ENCODE data around the gene ARNT2. TPM values are rescaled to one million over a fixed set of nuclear protein-coding genes. Genes with fewer than 3 reads are reported as not detected.

Gene ARNT2
- total and polyA plus RNA-seq, 2 experiments from 2014 or later, result 3.9 to 5.3 TPM

GRCh38 chr15:80439140-80439539 lies 35.0 kb downstream of the ARNT2 start:
- Histone ChIP-seq H4K20me1 (ENCODE audit: insufficient read depth, poor library complexity, severe bottlenecking) (no peaks in the 10 kb centered on the region), H3K36me3 (replicated peaks; ENCODE audit: insufficient read depth, low read depth) (no peaks in the 10 kb centered on the region), H3K27ac (no peak overlapping the region), H3K9me2 (replicated peaks; ENCODE audit: insufficient read depth) (no peaks in the 10 kb centered on the region), H3K27me3 (no peaks in the 10 kb centered on the region), H3K4me2 (no peak overlapping the region), H2AFZ (no peak overlapping the region), H3K9me3 (ENCODE audit: low read depth) (no peaks in the 10 kb centered on the region), H3K4me3 (no peak overlapping the region), H3K4me1 (ENCODE audit: insufficient read depth) (no peaks in the 10 kb centered on the region), H3K79me2 (no peaks in the 10 kb centered on the region)
- no peak for DNase-seq (ENCODE audit: low spot score)
- TF ChIP-seq EZH2 (IDR thresholded peaks at IDR 0.05; ENCODE audit: borderline replicate concordance) (no peak), EZH2phosphoT487 (IDR thresholded peaks at IDR 0.05; ENCODE audit: low read depth, severe bottlenecking, unreplicated experiment) (no peak)
- WGBS (ENCODE audit: low lambda C conversion rate, missing lambda C conversion rate), result 81% methylated on average over 3 of the region's 3 CpGs

- Histone ChIP-seq H3K4me1 (ENCODE audit: insufficient read depth) (no peaks in the 10 kb centered on the region), H3K27me3 (no peaks in the 10 kb centered on the region), H4K20me1 (ENCODE audit: insufficient read depth, poor library complexity, severe bottlenecking) (no peaks in the 10 kb centered on the region), H3K4me3 (no peak overlapping the region), H3K9me2 (replicated peaks; ENCODE audit: insufficient read depth) (no peaks in the 10 kb centered on the region), H3K27ac (no peak overlapping the region), H2AFZ (no peak overlapping the region), H3K36me3 (replicated peaks; ENCODE audit: insufficient read depth, low read depth) (no peaks in the 10 kb centered on the region), H3K4me2 (no peak overlapping the region), H3K9me3 (ENCODE audit: low read depth) (no peaks in the 10 kb centered on the region), H3K79me2 (no peaks in the 10 kb centered on the region)
- DNase-seq (ENCODE audit: low spot score), result no peak
- 96% methylated on average over 3 of the region's 3 CpGs for WGBS (ENCODE audit: low lambda C conversion rate, missing lambda C conversion rate)
- no peak for TF ChIP-seq EZH2phosphoT487 (IDR thresholded peaks at IDR 0.05; ENCODE audit: low read depth, severe bottlenecking, unreplicated experiment)
- TF ChIP-seq EZH2 (IDR thresholded peaks at IDR 0.05; ENCODE audit: borderline replicate concordance), result no peak
- TF ChIP-seq CTCF (IDR thresholded peaks at IDR 0.05; ENCODE audit: poor library complexity), result no peak
Measured at GRCh38 chr15:80440024-80440423, 35.8 kb downstream of the ARNT2 start.

GRCh38 chr15:80441041-80441440 lies 36.9 kb downstream of the ARNT2 start:
- TF ChIP-seq CTCF (IDR thresholded peaks at IDR 0.05; ENCODE audit: poor library complexity), result no peak
- no peak for TF ChIP-seq EZH2 (IDR thresholded peaks at IDR 0.05; ENCODE audit: borderline replicate concordance)
- no peak for TF ChIP-seq EZH2phosphoT487 (IDR thresholded peaks at IDR 0.05; ENCODE audit: low read depth, severe bottlenecking, unreplicated experiment)
- H3K27me3 ChIP-seq, result no peaks in the 10 kb centered on the region
- no peak for DNase-seq (ENCODE audit: low spot score)
- no peaks in the 10 kb centered on the region for H4K20me1 ChIP-seq (ENCODE audit: insufficient read depth, poor library complexity, severe bottlenecking)
- H3K4me2 ChIP-seq, result no peak overlapping the region
- H3K9me2 ChIP-seq (replicated peaks; ENCODE audit: insufficient read depth), result no peaks in the 10 kb centered on the region
- 73% methylated on average over 3 of the region's 3 CpGs for WGBS (ENCODE audit: low lambda C conversion rate, missing lambda C conversion rate)
- no peaks in the 10 kb centered on the region for H3K36me3 ChIP-seq (replicated peaks; ENCODE audit: insufficient read depth, low read depth)
- H2AFZ ChIP-seq, result no peak overlapping the region
- no peaks in the 10 kb centered on the region for H3K79me2 ChIP-seq
- no peak overlapping the region for H3K4me3 ChIP-seq
- H3K9me3 ChIP-seq (ENCODE audit: low read depth), result no peaks in the 10 kb centered on the region
- no peak overlapping the region for H3K27ac ChIP-seq
- H3K4me1 ChIP-seq (ENCODE audit: insufficient read depth), result no peaks in the 10 kb centered on the region

- Histone ChIP-seq H3K4me2 (no peak overlapping the region), H4K20me1 (ENCODE audit: insufficient read depth, poor library complexity, severe bottlenecking) (no peaks in the 10 kb centered on the region), H3K9me2 (replicated peaks; ENCODE audit: insufficient read depth) (no peaks in the 10 kb centered on the region), H3K9me3 (ENCODE audit: low read depth) (no peaks in the 10 kb centered on the region), H2AFZ (no peak overlapping the region), H3K36me3 (replicated peaks; ENCODE audit: insufficient read depth, low read depth) (no peaks in the 10 kb centered on the region), H3K4me3 (no peak overlapping the region), H3K27ac (no peak overlapping the region), H3K4me1 (ENCODE audit: insufficient read depth) (no peaks in the 10 kb centered on the region), H3K79me2 (no peaks in the 10 kb centered on the region), H3K27me3 (no peaks in the 10 kb centered on the region)
- WGBS (ENCODE audit: low lambda C conversion rate, missing lambda C conversion rate), result 90% methylated on average over 7 of the region's 7 CpGs
- no peak for TF ChIP-seq EZH2phosphoT487 (IDR thresholded peaks at IDR 0.05; ENCODE audit: low read depth, severe bottlenecking, unreplicated experiment)
- TF ChIP-seq CTCF (IDR thresholded peaks at IDR 0.05; ENCODE audit: poor library complexity), result no peak
- TF ChIP-seq EZH2 (IDR thresholded peaks at IDR 0.05; ENCODE audit: borderline replicate concordance), result no peak
- DNase-seq (ENCODE audit: low spot score), result no peak
Measured at GRCh38 chr15:80441714-80442113, 37.5 kb downstream of the ARNT2 start.

Data from hepatocyte (in vitro differentiated cells).